ES-I3 (cell line): ENCODE measurements around the gene TCEAL3.
"Not testable (repeated sequence)": the region's sequence is repeated elsewhere in the genome, so short reads cannot be mapped to it uniquely, and the experiment has no call there.

Source experiments
- H3K36me3 ChIP-seq: 2 replicates; pipeline ENCODE4 v1.6.1; 2013; ENCODE audit warnings: mild to moderate bottlenecking, low read length, control low read depth, moderate library complexity; ENCODE audit not compliant: insufficient read depth
- H3K4me1 ChIP-seq: 2 replicates; pipeline ENCODE4 v1.6.1; 2013; ENCODE audit warnings: mild to moderate bottlenecking, control low read depth, low read length; ENCODE audit not compliant: insufficient read depth
- H3K9ac ChIP-seq: 2 replicates; pipeline ENCODE4 v1.6.1; 2013; ENCODE audit warnings: low read depth, mild to moderate bottlenecking, low read length, moderate library complexity
- H3K9me3 ChIP-seq: 2 replicates; pipeline ENCODE4 v1.6.1; 2013; ENCODE audit warnings: mild to moderate bottlenecking, low read length, moderate library complexity; ENCODE audit not compliant: control insufficient read depth, insufficient read depth

The TCEAL3 gene

GRCh38 chrX:103637604-103638338, 30.0 kb downstream of the TCEAL3 start:
- Histone ChIP-seq H3K36me3 (no peaks in the 10 kb centered on the region), H3K9ac (no peak overlapping the region), H3K9me3 (no peaks in the 10 kb centered on the region), H3K4me1 (peaks cover 26% of the 10 kb centered on the region)

- H3K4me1 ChIP-seq: peaks cover 26% of the 10 kb centered on the region
These were observed 30.9 kb downstream of the TCEAL3 start for GRCh38 chrX:103638479-103639346.

GRCh38 chrX:103640401-103641155, 32.8 kb downstream of the TCEAL3 start:
- Histone ChIP-seq H3K9ac (no peak overlapping the region), H3K36me3 (no peaks in the 10 kb centered on the region)

More at GRCh38 chrX:103638479-103639346, 30.9 kb downstream of the TCEAL3 start:
- H3K9ac ChIP-seq, H3K9me3 ChIP-seq, H3K36me3 ChIP-seq: not testable (repeated sequence)

GRCh38 chrX:103644125-103644524, 36.4 kb downstream of the TCEAL3 start:
- Histone ChIP-seq H3K9me3 (no peaks in the 10 kb centered on the region; the same call in none of the 2 replicates), H3K9ac (no peak overlapping the region), H3K4me1 (peaks cover 21% of the 10 kb centered on the region), H3K36me3 (no peaks in the 10 kb centered on the region)

More at GRCh38 chrX:103640401-103641155, 32.8 kb downstream of the TCEAL3 start:
- Histone ChIP-seq H3K9me3 (no peaks in the 10 kb centered on the region), H3K4me1 (peaks cover 26% of the 10 kb centered on the region)

GRCh38 chrX:103647630-103648029, 39.9 kb downstream of the TCEAL3 start:
- no peaks in the 10 kb centered on the region for H3K4me1 ChIP-seq
- H3K36me3 ChIP-seq: no peaks in the 10 kb centered on the region
- no peaks in the 10 kb centered on the region; the same call in none of the 2 replicates for H3K9me3 ChIP-seq
- no peak overlapping the region for H3K9ac ChIP-seq

- peaks cover 3% of the 10 kb centered on the region for H3K9me3 ChIP-seq
- no peaks in the 10 kb centered on the region for H3K36me3 ChIP-seq
- H3K9ac ChIP-seq: no peak overlapping the region
- H3K4me1 ChIP-seq: no peaks in the 10 kb centered on the region
These were observed 43.5 kb downstream of the TCEAL3 start for GRCh38 chrX:103651151-103651773.

GRCh38 chrX:103655230-103656000, 47.7 kb downstream of the TCEAL3 start:
- not testable (repeated sequence) for H3K9ac ChIP-seq, H3K36me3 ChIP-seq, H3K9me3 ChIP-seq, H3K4me1 ChIP-seq

GRCh38 chrX:103656617-103657016, 48.9 kb downstream of the TCEAL3 start:
- Histone ChIP-seq H3K36me3 (no peaks in the 10 kb centered on the region), H3K4me1 (0 out of 2 replicates have a peak, but pooled peaks cover 5% of the 10 kb centered on the region), H3K9ac (no peak overlapping the region), H3K9me3 (0 out of 2 replicates have a peak, but pooled peaks cover 3% of the 10 kb centered on the region)

- not testable (repeated sequence) for H3K36me3 ChIP-seq, H3K9me3 ChIP-seq, H3K4me1 ChIP-seq, H3K9ac ChIP-seq
These were observed 49.3 kb downstream of the TCEAL3 start for GRCh38 chrX:103657066-103657465.

GRCh38 chrX:103658681-103659433, 51.1 kb downstream of the TCEAL3 start:
- Histone ChIP-seq H3K9me3 (0 out of 2 replicates have a peak, but pooled peaks cover 3% of the 10 kb centered on the region), H3K36me3 (no peaks in the 10 kb centered on the region), H3K4me1 (peaks cover 11% of the 10 kb centered on the region; the same call in 1 of the 2 replicates), H3K9ac (no peak overlapping the region)

GRCh38 chrX:103659460-103659859, 51.7 kb downstream of the TCEAL3 start:
- H3K36me3 ChIP-seq, H3K9ac ChIP-seq: not testable (repeated sequence)
- peaks cover 13% of the 10 kb centered on the region; the same call in 1 of the 2 replicates for H3K4me1 ChIP-seq

More at GRCh38 chrX:103659460-103659859, 51.7 kb downstream of the TCEAL3 start:
- not testable (repeated sequence) for H3K9me3 ChIP-seq
